Right lobe of liver (tissue), 6 donors: Measurements from ENCODE around the gene ABL1. TPM values are rescaled to one million over a fixed set of nuclear protein-coding genes. Genes with fewer than 3 reads are reported as not detected.
A peak's percentile ranks its signal among the peaks of the same experiment; 100 is the strongest.

Experiments used
- ATAC-seq, 4 donors: fragments of 200-7000 bp; cut with Tn5 transposase; one replicate each; pipeline ENCODE4 v1.9.1; 2020; ENCODE audit warnings: mild to moderate bottlenecking in 4 of 4, moderate library complexity in 4 of 4
- DNase-seq, 3 donors: peaks; one replicate each; pipeline ENCODE4 v3.0.0-alpha.2; 2020
- H3K27ac ChIP-seq, 3 donors: fragments of 200-600 bp; one replicate each; pipeline ENCODE4 v1.8.0; 2022
- H3K27me3 ChIP-seq, 2 donors: fragments of 200-600 bp; one replicate each; pipeline ENCODE4 v1.8.0; 2022
- H3K36me3 ChIP-seq, 4 donors: fragments of 200-600 bp; sonication (generic) in 1 of 4; one replicate each; pipeline versions ENCODE4 v1.5.1 to v1.8.0; 2017 to 2022; ENCODE audit warnings: control low read depth in 1 of 4
- H3K4me1 ChIP-seq, 4 donors: fragments of 200-600 bp; sonication (generic) in 1 of 4; one replicate each; pipeline versions ENCODE4 v1.5.1 to v1.8.0; 2017 to 2022; ENCODE audit warnings: control low read depth in 1 of 4
- H3K4me3 ChIP-seq, 3 donors: fragments of 200-600 bp; one replicate each; pipeline ENCODE4 v1.8.0; 2022
- H3K9me3 ChIP-seq, 4 donors: fragments of 200-600 bp; sonication (generic) in 1 of 4; one replicate each; pipeline versions ENCODE4 v1.5.1 to v1.8.0; 2017 to 2022; ENCODE audit warnings: control low read depth in 1 of 4
- POLR2A ChIP-seq: fragments of 450-650 bp; IDR thresholded peaks from one replicate; pipeline ENCODE4 v1.6.1; 2017; ENCODE audit warnings: antibody characterized with exemption, mild to moderate bottlenecking
- WGBS: methylation state at CpG from one replicate; pipeline ENCODE4 v1.1.6; 2018; ENCODE audit warnings: low coverage, low lambda C conversion rate; ENCODE audit not compliant: insufficient coverage; ENCODE audit errors: missing lambda C conversion rate; 5-methylcytosine and 5-hydroxymethylcytosine counted together
- intact Hi-C, 2 donors: fragments of 100-400 bp; cut with DNase I; formaldehyde crosslinking; loops; one replicate each; pipeline versions ENCODE4 v1.11.2 to v1.14.1; 2022
- total RNA-seq, 6 experiments: library from RNA; depleted of rRNA in 2 of 6; stranded (reverse); fragments of >200 nt in 2 of 6; fragmentation: NEBNext Ultra II Directional in 3 of 6; extraction: Animal tissue kit (Norgen Biotek cat#: 25700) in 3 of 6; gene quantifications; one replicate each; pipeline versions ENCODE4 v1.1.0 to v1.2.4, GENCODE V29; 2016 to 2023
- TF ChIP-seq, protein P1 (sequence below), 4 donors: fragments of 200-600 bp in 3 of 4; fragments of 450-650 bp in 1 of 4; IDR thresholded peaks; one replicate each; pipeline versions ENCODE4 v1.5.1 to v1.8.0; 2016 to 2022; ENCODE audit warnings: antibody characterized with exemption in 4 of 4, mild to moderate bottlenecking in 2 of 4
- donor health status: DM: no; HTN: yes; CAD: no.
- donor health status: DM: no; HTN: no; CAD: no.
- donor health status: DM: no; HTN: no; CAD: no.
- donor health status: DM: no; HTN: yes; CAD: no.
- donor health status: DM: no; HTN: yes; CAD: no.

ABL1 gene
- total RNA-seq, 6 experiments from 2014 or later = 17.0 to 25.8 (median 18.8) TPM

DNA sequence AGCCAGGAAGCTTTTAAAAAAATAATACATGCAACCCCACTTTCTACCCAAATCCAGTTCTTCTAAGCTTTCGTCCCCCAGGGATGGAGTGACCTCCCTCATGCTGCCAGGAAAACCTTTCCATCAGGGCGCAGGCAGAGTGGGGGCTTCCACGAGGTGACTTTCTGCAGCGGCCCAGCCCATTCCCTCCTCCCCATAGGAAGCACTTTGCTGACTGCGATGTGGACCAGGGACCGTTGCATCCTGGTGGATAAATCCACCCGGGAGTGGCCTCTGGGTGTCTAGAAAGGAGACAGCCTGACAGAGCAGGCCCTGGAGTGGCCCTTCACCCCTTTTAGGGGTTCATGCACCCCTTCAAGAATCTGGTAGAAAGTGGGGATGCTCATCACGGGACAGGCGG is 60.0 kb downstream of the ABL1 start:
- no peak for ATAC-seq
- 71% methylated on average over 3 of the region's 9 CpGs for WGBS
- H3K36me3 ChIP-seq = peaks cover 0 to 5% (median 0%) of the 10 kb centered on the region in 4 donors

DNA sequence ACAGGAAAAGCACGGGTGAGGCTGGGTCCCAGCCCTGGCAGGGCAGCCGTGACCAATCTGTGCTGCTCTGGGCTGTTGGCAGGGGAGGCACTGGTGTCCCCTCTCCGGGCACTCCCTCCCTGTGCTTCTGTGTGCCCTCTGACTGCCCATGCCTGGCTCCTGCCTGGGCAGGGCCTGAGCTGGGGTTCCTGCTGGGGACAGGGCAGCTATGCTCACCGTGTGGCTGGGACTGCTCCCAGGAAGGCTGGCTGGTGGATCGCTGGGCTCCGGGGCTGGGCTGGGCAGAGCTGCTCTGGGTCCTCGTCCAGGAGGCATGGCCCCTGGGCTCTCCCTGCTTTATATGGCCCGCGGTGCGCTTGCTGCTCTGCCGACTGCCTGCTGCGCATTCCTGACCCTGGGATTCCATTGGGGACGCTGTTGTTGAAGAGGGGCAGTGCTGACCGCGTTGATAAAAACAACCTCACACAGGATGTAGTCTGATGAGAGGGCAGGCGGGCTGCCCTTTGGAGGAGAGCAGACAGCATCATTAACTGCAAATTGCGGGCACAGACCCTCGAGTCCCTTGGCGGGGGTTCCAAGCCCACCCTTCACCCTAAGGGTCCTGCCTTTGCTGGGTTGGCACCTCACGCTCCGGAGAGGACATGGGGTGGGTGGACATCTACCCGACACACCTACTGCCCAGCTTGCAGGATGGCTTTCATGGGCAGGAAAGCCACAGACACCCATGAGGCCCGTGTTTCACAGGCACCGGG is 60.6 kb downstream of the ABL1 start:
- Histone ChIP-seq H3K4me1 (no peaks in the 10 kb centered on the region), H3K27me3 (no peaks in the 10 kb centered on the region), H3K27ac (no peak overlapping the region), H3K4me3 (no peak overlapping the region), H3K9me3 (no peaks in the 10 kb centered on the region), H3K36me3 (no peaks in the 10 kb centered on the region)
- TF ChIP-seq, protein P1, sequence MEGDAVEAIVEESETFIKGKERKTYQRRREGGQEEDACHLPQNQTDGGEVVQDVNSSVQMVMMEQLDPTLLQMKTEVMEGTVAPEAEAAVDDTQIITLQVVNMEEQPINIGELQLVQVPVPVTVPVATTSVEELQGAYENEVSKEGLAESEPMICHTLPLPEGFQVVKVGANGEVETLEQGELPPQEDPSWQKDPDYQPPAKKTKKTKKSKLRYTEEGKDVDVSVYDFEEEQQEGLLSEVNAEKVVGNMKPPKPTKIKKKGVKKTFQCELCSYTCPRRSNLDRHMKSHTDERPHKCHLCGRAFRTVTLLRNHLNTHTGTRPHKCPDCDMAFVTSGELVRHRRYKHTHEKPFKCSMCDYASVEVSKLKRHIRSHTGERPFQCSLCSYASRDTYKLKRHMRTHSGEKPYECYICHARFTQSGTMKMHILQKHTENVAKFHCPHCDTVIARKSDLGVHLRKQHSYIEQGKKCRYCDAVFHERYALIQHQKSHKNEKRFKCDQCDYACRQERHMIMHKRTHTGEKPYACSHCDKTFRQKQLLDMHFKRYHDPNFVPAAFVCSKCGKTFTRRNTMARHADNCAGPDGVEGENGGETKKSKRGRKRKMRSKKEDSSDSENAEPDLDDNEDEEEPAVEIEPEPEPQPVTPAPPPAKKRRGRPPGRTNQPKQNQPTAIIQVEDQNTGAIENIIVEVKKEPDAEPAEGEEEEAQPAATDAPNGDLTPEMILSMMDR (IDR thresholded peaks at IDR 0.05) = no peak
- no peak for TF ChIP-seq POLR2A
- DNase-seq (no peak), ATAC-seq (peak in 2 of 4 donors; percentile 6 to 19)
- WGBS = 47% methylated on average over 9 of the region's 24 CpGs
- intact Hi-C loops = loop anchor here in 1 of 2 donors (10.0 kb wide), 1 partner anchor 149 kb away; no protein-coding TSS in a partner anchor

More for the DNA sequence above, 60.0 kb downstream of the ABL1 start:
- Histone ChIP-seq H3K4me1 (no peaks in the 10 kb centered on the region), H3K4me3 (no peak overlapping the region), H3K27ac (no peak overlapping the region), H3K27me3 (no peaks in the 10 kb centered on the region), H3K9me3 (no peaks in the 10 kb centered on the region)
- TF ChIP-seq, protein P1 (IDR thresholded peaks at IDR 0.05) = no peak
- TF ChIP-seq POLR2A = no peak
- DNase-seq = no peak
- intact Hi-C loops = loop anchor here in 1 of 2 donors (10.0 kb wide), 1 partner anchor 150 kb away; no protein-coding TSS in a partner anchor

DNA sequence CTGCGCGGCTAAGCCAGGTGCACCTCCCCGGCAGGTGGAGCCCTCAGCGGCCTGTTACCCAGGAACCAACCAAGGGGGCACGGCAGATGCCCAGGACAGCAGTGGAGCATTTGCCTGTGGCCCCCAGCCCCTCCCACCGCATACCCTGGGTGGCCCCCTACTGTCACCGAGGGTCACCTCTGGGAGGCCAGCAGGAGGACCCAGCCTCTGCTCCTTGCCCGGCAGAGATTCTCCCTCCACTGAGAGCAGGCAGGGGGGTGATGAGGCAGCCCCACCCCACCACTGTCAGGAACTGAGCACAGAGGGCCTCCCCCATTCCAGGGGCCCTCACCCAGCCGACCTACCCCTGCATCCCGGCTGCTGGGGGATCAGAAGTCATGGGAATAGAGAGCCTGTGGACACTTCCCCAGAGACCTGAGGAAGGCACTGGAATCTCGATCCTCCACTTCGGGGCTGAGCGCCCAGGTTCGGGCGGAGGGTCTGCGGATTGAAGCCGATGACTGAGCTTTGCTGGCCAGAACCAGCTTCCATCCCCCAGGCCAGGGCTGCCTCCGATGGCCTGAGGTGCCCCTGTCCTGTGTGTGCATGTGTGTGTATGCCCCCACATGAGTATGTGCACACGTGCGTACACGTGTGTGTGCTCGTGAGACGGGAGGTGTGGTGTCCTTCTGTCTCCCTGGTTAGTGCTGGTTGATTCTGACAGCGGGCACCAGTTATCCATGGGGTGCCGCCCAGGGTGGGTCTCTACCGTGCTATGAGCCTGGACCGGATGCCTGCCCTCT is 61.4 kb downstream of the ABL1 start, which contains the start of gene QRFP:
Gene QRFP, minus strand, starts transcription at position 580 of the 782 bp plus-strand sequence. CDS start 2,974 bp downstream, outside the sequence.
- H3K4me3 ChIP-seq = no peak within 1 kb of the TSS
- intact Hi-C loops = loop anchor here in 1 of 2 donors (10.0 kb wide), 1 partner anchor 148 kb away; no protein-coding TSS in a partner anchor
- ATAC-seq = no peak
- H3K9me3 ChIP-seq = no peaks in the 10 kb centered on the region
- H3K27ac ChIP-seq = no peak within 1 kb of the TSS
- WGBS = 80% methylated on average over 3 of the region's 27 CpGs
- no peaks in the 10 kb centered on the region for H3K27me3 ChIP-seq
- H3K36me3 ChIP-seq = no peaks in the 10 kb centered on the region
- TF ChIP-seq, protein P1 (IDR thresholded peaks at IDR 0.05) = no peak
- no peak for TF ChIP-seq POLR2A
- no peaks in the 10 kb centered on the region for H3K4me1 ChIP-seq
- DNase-seq = no peak

DNA sequence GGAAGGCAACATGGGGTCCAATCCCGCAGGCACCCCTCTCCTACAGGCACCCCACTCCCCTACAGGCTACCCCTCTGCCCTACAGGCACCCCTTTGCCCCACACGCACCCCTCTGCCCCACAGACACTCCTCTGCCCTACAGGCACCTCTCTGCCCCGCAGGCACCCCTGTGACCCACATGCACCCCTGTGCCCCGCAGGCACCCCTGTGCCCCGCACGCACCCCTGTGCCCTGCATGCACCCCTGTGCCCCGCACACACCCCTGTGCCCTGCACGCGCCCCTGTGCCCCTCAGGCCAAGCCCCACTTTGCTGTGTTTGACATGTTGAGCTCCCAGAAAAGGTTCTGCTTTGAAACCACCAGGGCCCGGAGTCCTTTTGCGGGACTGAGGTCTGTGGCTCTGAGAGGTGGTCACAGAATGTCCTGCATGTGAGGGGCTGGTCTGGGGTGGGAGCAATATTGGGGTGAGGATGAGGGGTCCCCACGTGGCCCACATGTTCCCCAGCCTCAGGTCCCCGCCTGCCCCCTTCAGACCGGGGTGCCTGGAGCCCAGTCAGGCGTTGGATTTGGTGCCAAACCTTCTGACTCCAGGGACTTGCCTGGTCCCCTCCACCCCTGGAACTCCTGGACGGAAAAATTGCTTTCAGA is 62.2 kb downstream of the ABL1 start:
- intact Hi-C loops = loop anchor here in 1 of 2 donors (10.0 kb wide), 1 partner anchor 148 kb away; no protein-coding TSS in a partner anchor
- H3K27me3 ChIP-seq = no peaks in the 10 kb centered on the region
- ATAC-seq (no peak), DNase-seq (no peak)
- H3K27ac ChIP-seq = no peak overlapping the region
- no peaks in the 10 kb centered on the region for H3K36me3 ChIP-seq
- 59% methylated on average over 6 of the region's 16 CpGs for WGBS
- no peak overlapping the region for H3K4me3 ChIP-seq
- no peaks in the 10 kb centered on the region for H3K4me1 ChIP-seq
- TF ChIP-seq POLR2A = no peak
- TF ChIP-seq, protein P1 (IDR thresholded peaks at IDR 0.05) = no peak
- H3K9me3 ChIP-seq = no peaks in the 10 kb centered on the region
